Activated B cell treated with CpG ODN at 0.5 μM for 24 hours (primary cell): ENCODE results near the gene SELENOM. TPM values are rescaled to one million over a fixed set of nuclear protein-coding genes. Genes with fewer than 3 reads are reported as not detected.

ENCODE experiments used
- ATAC-seq: fragments of 200-7000 bp; cut with Tn5 transposase; one replicate; pipeline ENCODE4 v1.10.0; 2021; ENCODE audit warnings: low read depth, mild to moderate bottlenecking, moderate library complexity
- CTCF ChIA-PET: fragments of 350-600 bp; sonication (Branson Sonifier 250); formaldehyde crosslinking; loops from one replicate; lab custom pipeline; 2021; ENCODE audit warnings: antibody characterized with exemption; lab: Charles Lee
- POLR2A ChIA-PET: fragments of 350-600 bp; sonication (Branson Sonifier 250); formaldehyde crosslinking; loops from one replicate; lab custom pipeline; 2021; ENCODE audit warnings: antibody characterized with exemption; lab: Charles Lee
- DNase-seq: peaks from one replicate; pipeline ENCODE4 v3.0.0; 2022
- H3K27ac Mint-ChIP-seq: one replicate; pipeline ENCODE4 v1.8.0; 2020; ENCODE audit warnings: mixed read lengths
- H3K27me3 Mint-ChIP-seq: one replicate; pipeline ENCODE4 v1.8.0; 2021; ENCODE audit warnings: mixed read lengths
- H3K36me3 Mint-ChIP-seq: one replicate; pipeline ENCODE4 v1.8.0; 2021; ENCODE audit warnings: low read depth, mixed read lengths
- H3K4me1 Mint-ChIP-seq: one replicate; pipeline ENCODE4 v1.8.0; 2021; ENCODE audit warnings: mixed read lengths
- H3K4me3 Mint-ChIP-seq: one replicate; pipeline ENCODE4 v1.8.0; 2020; ENCODE audit warnings: mild to moderate bottlenecking, mixed read lengths
- H3K9me3 Mint-ChIP-seq: one replicate; pipeline ENCODE4 v1.8.0; 2020; ENCODE audit warnings: mixed read lengths
- intact Hi-C: fragments of 100-400 bp; cut with micrococcal nuclease; formaldehyde crosslinking; loops from one replicate; pipeline ENCODE4 v1.15.1; 2024
- total RNA-seq: library from RNA; stranded (reverse); gene quantifications from 2 replicates; pipeline ENCODE4 v1.2.3, GENCODE V29; 2022
- TF ChIP-seq, protein P1 (sequence below): fragments of 200-600 bp; IDR thresholded peaks from one replicate; pipeline ENCODE4 v1.8.0; 2022; ENCODE audit warnings: antibody characterized with exemption, mild to moderate bottlenecking

Gene SELENOM
- total RNA-seq, 1 donor from 2014 or later: 9.0 TPM

DNA sequence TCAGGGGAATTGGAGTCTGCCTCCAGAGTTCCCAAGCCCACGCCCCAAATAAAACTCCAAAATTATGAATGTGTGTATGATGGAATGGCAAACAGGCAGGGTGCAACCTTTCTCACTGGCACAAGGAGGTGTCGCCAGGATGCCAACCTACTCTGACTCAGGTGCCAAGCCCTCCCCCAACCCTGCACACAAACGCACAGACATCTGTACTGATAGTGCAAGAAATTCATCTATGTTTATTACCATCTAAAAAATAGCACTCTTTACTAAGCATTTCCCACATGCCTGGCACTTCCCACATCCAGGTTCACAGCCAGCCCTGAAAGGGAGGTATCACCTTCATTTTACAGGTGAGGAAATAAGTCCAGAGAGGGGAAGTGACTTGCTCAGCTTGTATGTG is 31.7 kb upstream of the SELENOM start:
- POLR2A ChIA-PET: no interaction called here
- H3K9me3 Mint-ChIP-seq: no peaks in the 10 kb centered on the region
- TF ChIP-seq, protein P1, sequence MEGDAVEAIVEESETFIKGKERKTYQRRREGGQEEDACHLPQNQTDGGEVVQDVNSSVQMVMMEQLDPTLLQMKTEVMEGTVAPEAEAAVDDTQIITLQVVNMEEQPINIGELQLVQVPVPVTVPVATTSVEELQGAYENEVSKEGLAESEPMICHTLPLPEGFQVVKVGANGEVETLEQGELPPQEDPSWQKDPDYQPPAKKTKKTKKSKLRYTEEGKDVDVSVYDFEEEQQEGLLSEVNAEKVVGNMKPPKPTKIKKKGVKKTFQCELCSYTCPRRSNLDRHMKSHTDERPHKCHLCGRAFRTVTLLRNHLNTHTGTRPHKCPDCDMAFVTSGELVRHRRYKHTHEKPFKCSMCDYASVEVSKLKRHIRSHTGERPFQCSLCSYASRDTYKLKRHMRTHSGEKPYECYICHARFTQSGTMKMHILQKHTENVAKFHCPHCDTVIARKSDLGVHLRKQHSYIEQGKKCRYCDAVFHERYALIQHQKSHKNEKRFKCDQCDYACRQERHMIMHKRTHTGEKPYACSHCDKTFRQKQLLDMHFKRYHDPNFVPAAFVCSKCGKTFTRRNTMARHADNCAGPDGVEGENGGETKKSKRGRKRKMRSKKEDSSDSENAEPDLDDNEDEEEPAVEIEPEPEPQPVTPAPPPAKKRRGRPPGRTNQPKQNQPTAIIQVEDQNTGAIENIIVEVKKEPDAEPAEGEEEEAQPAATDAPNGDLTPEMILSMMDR: no peak
- ATAC-seq (no peak), DNase-seq (no peak)
- no peak overlapping the region for H3K27ac Mint-ChIP-seq
- H3K27me3 Mint-ChIP-seq: peaks cover 11% of the 10 kb centered on the region
- no peaks in the 10 kb centered on the region for H3K36me3 Mint-ChIP-seq
- H3K4me1 Mint-ChIP-seq: no peaks in the 10 kb centered on the region
- intact Hi-C loops: no loop called here
- CTCF ChIA-PET: interaction anchor here (0.6 kb wide), 1 partner anchor 26 kb away, joined by 4 read pairs; no protein-coding TSS in a partner anchor
- no peak overlapping the region for H3K4me3 Mint-ChIP-seq

DNA sequence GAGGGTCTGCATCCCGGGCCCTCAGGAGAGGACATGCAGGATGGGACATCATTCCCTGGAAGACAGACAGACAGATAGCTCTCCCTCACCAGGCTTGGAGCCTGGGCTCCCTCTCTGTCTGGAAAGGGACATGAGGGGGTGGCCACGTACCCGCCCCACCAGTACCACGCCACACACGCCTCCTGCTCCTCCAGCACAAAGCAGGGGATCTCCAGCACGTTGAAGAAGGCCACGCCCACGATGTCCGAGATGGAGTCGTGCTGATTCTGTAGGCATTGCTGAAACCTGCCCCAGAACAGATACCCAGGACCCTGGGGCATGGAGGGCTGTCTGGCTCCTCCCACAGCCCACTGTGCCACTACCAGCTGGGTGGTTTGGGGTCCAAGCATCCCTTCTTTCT is 30.8 kb upstream of the SELENOM start:
- Mint-ChIP-seq H3K4me1 (no peaks in the 10 kb centered on the region), H3K27me3 (peaks cover 11% of the 10 kb centered on the region), H3K4me3 (no peak overlapping the region), H3K27ac (no peak overlapping the region), H3K36me3 (no peaks in the 10 kb centered on the region), H3K9me3 (no peaks in the 10 kb centered on the region)
- ChIA-PET POLR2A (interaction anchor here (0.6 kb wide), 1 partner anchor 74 kb away, joined by 3 read pairs; no protein-coding TSS in a partner anchor), CTCF (no interaction called here)
- DNase-seq: no peak
- no peak for ATAC-seq
- intact Hi-C loops: no loop called here
- TF ChIP-seq, protein P1: no peak

DNA sequence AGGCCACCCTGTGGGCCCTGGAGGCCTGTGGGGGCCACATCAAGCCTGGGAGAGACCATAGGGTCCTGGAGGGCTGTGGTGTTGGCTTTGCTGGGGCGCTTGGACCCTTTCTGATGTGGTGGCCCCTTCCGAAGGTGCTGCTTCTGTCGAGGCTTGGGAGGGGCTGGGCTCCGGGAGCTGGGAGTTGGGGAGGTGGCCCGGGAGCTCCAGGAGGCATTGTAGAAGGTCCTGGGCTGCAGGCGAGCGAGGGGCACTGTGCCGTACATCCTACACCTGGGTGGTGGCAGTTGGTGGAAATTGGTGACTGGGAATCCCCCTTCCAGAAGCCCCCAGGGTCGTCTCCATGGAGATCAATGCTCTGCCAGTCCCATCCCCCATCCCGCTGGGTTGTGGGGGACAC is 30.4 kb upstream of the SELENOM start:
- intact Hi-C loops: no loop called here
- no peak for ATAC-seq
- TF ChIP-seq, protein P1: no peak
- ChIA-PET CTCF (no interaction called here), POLR2A (interaction anchor here (0.6 kb wide), 1 partner anchor 73 kb away, joined by 3 read pairs; no protein-coding TSS in a partner anchor)
- no peaks in the 10 kb centered on the region for H3K4me1 Mint-ChIP-seq
- DNase-seq: no peak
- H3K27me3 Mint-ChIP-seq: peaks cover 10% of the 10 kb centered on the region
- H3K27ac Mint-ChIP-seq: no peak overlapping the region
- no peaks in the 10 kb centered on the region for H3K36me3 Mint-ChIP-seq
- H3K4me3 Mint-ChIP-seq: no peak overlapping the region
- H3K9me3 Mint-ChIP-seq: no peaks in the 10 kb centered on the region

DNA sequence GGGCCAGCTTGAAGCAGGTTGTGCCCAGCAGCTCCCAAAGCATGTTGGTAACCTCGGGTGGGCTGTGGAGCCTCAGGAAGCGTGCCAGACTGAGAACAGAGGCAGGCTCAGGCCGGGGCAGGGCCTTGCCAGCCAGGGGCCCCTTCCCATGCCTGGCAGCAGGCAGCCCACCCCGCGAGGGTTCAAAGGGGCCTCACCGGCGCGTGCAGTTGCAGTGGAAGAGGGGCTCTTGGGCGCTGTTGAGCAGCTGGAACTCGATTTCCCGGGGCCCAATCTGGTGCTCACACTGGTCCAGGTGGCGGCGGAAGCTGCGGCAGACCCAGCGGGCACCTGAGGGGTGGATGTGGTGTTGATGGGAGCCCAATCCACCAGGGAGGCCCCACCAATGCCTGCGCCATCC is 29.3 kb upstream of the SELENOM start:
- H3K27me3 Mint-ChIP-seq: peaks cover 8% of the 10 kb centered on the region
- intact Hi-C loops: no loop called here

DNA sequence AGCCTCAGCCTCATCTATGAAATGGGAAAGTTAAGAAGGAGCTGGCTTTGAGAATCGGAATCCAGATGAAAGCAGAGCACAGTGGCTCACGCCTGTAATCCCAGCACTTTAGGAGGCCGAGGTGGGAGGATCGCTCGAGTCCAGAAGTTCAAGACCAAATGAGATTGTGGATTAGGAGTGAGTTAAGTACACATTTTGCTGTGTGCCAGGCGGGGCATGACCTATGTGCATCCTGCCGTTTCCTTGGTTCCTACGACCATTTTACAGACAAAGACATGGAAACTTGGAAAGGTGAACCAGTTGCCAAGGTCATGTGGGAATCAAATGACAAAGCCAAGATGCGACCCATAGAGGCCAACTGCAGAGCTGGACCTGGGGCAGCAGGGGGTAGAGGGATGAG is 28.8 kb upstream of the SELENOM start:
- H3K4me3 Mint-ChIP-seq: no peak overlapping the region
- no peaks in the 10 kb centered on the region for H3K9me3 Mint-ChIP-seq
- intact Hi-C loops: no loop called here
- H3K27ac Mint-ChIP-seq: no peak overlapping the region
- H3K27me3 Mint-ChIP-seq: peaks cover 8% of the 10 kb centered on the region
- TF ChIP-seq, protein P1: no peak
- no peaks in the 10 kb centered on the region for H3K36me3 Mint-ChIP-seq
- ATAC-seq (no peak), DNase-seq (no peak)
- H3K4me1 Mint-ChIP-seq: no peaks in the 10 kb centered on the region
- POLR2A ChIA-PET: no interaction called here
- CTCF ChIA-PET: no interaction called here

More for the DNA sequence above, 29.3 kb upstream of the SELENOM start:
- Mint-ChIP-seq H3K27ac (no peak overlapping the region), H3K4me1 (no peaks in the 10 kb centered on the region), H3K4me3 (no peak overlapping the region), H3K36me3 (no peaks in the 10 kb centered on the region), H3K9me3 (no peaks in the 10 kb centered on the region)
- DNase-seq: no peak
- POLR2A ChIA-PET: no interaction called here
- CTCF ChIA-PET: no interaction called here
- TF ChIP-seq, protein P1: no peak
- ATAC-seq: no peak
